ENCODE results near the gene TCEA2. TPM values are rescaled to one million over a fixed set of nuclear protein-coding genes. Genes with fewer than 3 reads are reported as not detected.

Gene TCEA2
- total RNA-seq, 2 experiments from 2014 or later: 36.4 to 71.2 TPM

GRCh38 chr20:64045346-64046011 is 17.5 kb upstream of the TCEA2 start:
- BruUV-seq (replicated peaks): no TSS peak
- CTCF ChIA-PET (ENCODE audit: unreplicated experiment): interaction anchor here (0.5 kb wide), 1 partner anchor 15 kb away, joined by 6 read pairs; no protein-coding TSS in a partner anchor
- POLR2A ChIA-PET: no interaction called here
- H3K9me3 ChIP-seq (ENCODE audit: low read length): no peaks in the 10 kb centered on the region
- no peak overlapping the region for H2AFZ ChIP-seq (ENCODE audit: low read length)
- no peak overlapping the region for H3K4me3 ChIP-seq (ENCODE audit: low read depth, low read length, poor library complexity, severe bottlenecking)
- H3K27ac ChIP-seq (ENCODE audit: low read depth, low read length, poor library complexity, severe bottlenecking): no peak overlapping the region
- no peak for DNase-seq (ENCODE audit: low spot score)
- no peaks in the 10 kb centered on the region for H3K36me3 ChIP-seq (ENCODE audit: insufficient read depth, low read length)
- H4K20me1 ChIP-seq (ENCODE audit: insufficient read depth, low read length): no peaks in the 10 kb centered on the region
- H3K4me1 ChIP-seq (ENCODE audit: insufficient read depth, low read length, poor library complexity, severe bottlenecking): peaks cover 13% of the 10 kb centered on the region
- TF ChIP-seq EZH2phosphoT487 (IDR thresholded peaks at IDR 0.05; ENCODE audit: borderline replicate concordance, low read depth, low read length) (no peak), CTCF (conservative IDR thresholded peaks at IDR 0.05; ENCODE audit: low read length) (no peak)
- no peaks in the 10 kb centered on the region for H3K79me2 ChIP-seq (ENCODE audit: insufficient read depth, low read depth, low read length)
- no peaks in the 10 kb centered on the region for H3K9me2 ChIP-seq (ENCODE audit: insufficient read depth, low read length)
- no peak overlapping the region for H3K4me2 ChIP-seq (ENCODE audit: low read length)
- intact Hi-C loops (cut with micrococcal nuclease; ENCODE audit: unreplicated experiment): no loop called here

- Histone ChIP-seq H4K20me1 (ENCODE audit: insufficient read depth, low read length) (no peaks in the 10 kb centered on the region), H2AFZ (ENCODE audit: low read length) (no peak overlapping the region), H3K9me2 (ENCODE audit: insufficient read depth, low read length) (no peaks in the 10 kb centered on the region), H3K4me3 (ENCODE audit: low read depth, low read length, poor library complexity, severe bottlenecking) (no peak overlapping the region), H3K4me2 (ENCODE audit: low read length) (no peak overlapping the region), H3K27ac (ENCODE audit: low read depth, low read length, poor library complexity, severe bottlenecking) (no peak overlapping the region), H3K9me3 (ENCODE audit: low read length) (no peaks in the 10 kb centered on the region), H3K4me1 (ENCODE audit: insufficient read depth, low read length, poor library complexity, severe bottlenecking) (peaks cover 5% of the 10 kb centered on the region), H3K36me3 (ENCODE audit: insufficient read depth, low read length) (no peaks in the 10 kb centered on the region), H3K79me2 (ENCODE audit: insufficient read depth, low read depth, low read length) (no peaks in the 10 kb centered on the region)
- POLR2A ChIA-PET: no interaction called here
- TF ChIP-seq EZH2phosphoT487 (IDR thresholded peaks at IDR 0.05; ENCODE audit: borderline replicate concordance, low read depth, low read length) (no peak), CTCF (conservative IDR thresholded peaks at IDR 0.05; ENCODE audit: low read length) (no peak)
- BruUV-seq (replicated peaks): no TSS peak
- CTCF ChIA-PET (ENCODE audit: unreplicated experiment): no interaction called here
- no peak for DNase-seq (ENCODE audit: low spot score)
- intact Hi-C loops (cut with micrococcal nuclease; ENCODE audit: unreplicated experiment): no loop called here
Measured at GRCh38 chr20:64047046-64047389, 16.0 kb upstream of the TCEA2 start.

GRCh38 chr20:64047968-64048401 is 15.0 kb upstream of the TCEA2 start:
- Histone ChIP-seq H3K9me2 (ENCODE audit: insufficient read depth, low read length) (no peaks in the 10 kb centered on the region), H3K4me3 (ENCODE audit: low read depth, low read length, poor library complexity, severe bottlenecking) (no peak overlapping the region), H3K4me2 (ENCODE audit: low read length) (no peak overlapping the region), H3K4me1 (ENCODE audit: insufficient read depth, low read length, poor library complexity, severe bottlenecking) (no peaks in the 10 kb centered on the region), H3K36me3 (ENCODE audit: insufficient read depth, low read length) (no peaks in the 10 kb centered on the region), H3K9me3 (ENCODE audit: low read length) (no peaks in the 10 kb centered on the region), H3K27ac (ENCODE audit: low read depth, low read length, poor library complexity, severe bottlenecking) (no peak overlapping the region), H4K20me1 (ENCODE audit: insufficient read depth, low read length) (no peaks in the 10 kb centered on the region), H2AFZ (ENCODE audit: low read length) (no peak overlapping the region), H3K79me2 (ENCODE audit: insufficient read depth, low read depth, low read length) (no peaks in the 10 kb centered on the region)
- intact Hi-C loops (cut with micrococcal nuclease; ENCODE audit: unreplicated experiment): no loop called here
- no TSS peak for BruUV-seq (replicated peaks)
- ChIA-PET CTCF (ENCODE audit: unreplicated experiment) (no interaction called here), POLR2A (interaction anchor here (0.5 to 0.6 kb wide), 2 partner anchors 47 to 77 kb away, joined by 3 read pairs; no protein-coding TSS in a partner anchor)
- DNase-seq (ENCODE audit: low spot score): no peak
- TF ChIP-seq EZH2phosphoT487 (IDR thresholded peaks at IDR 0.05; ENCODE audit: borderline replicate concordance, low read depth, low read length) (no peak), CTCF (conservative IDR thresholded peaks at IDR 0.05; ENCODE audit: low read length) (no peak)
